K562 (cell line): Measurements from ENCODE around the gene GRIN2A.

Experiments
- CTCF ChIP-seq, 3 experiments: IDR thresholded peaks in 2 of 3; conservative IDR thresholded peaks in 1 of 3; 2 replicates each; pipeline ENCODE4 v1.5.1; 2011 to 2012; ENCODE audit warnings: low read length in 3 of 3, mild to moderate bottlenecking in 3 of 3, control low read depth in 2 of 3, improper control_type of control experiment in 1 of 3, inconsistent platforms in 1 of 3, low read depth in 1 of 3, mixed read lengths in 1 of 3, moderate library complexity in 1 of 3; ENCODE audit not compliant: insufficient read depth in 2 of 3
- KDM1A ChIP-seq, 2 experiments: fragments of 450-650 bp; IDR thresholded peaks; 2 replicates each; pipeline ENCODE4 v1.6.1; 2016; ENCODE audit warnings: mild to moderate bottlenecking in 2 of 2
- MAFF ChIP-seq: IDR thresholded peaks from 2 replicates; pipeline ENCODE4 v1.6.1; 2012; ENCODE audit warnings: low read length, improper control_type of control experiment

GRCh38 chr16:9970796-9971195 lies 211.4 kb downstream of the GRIN2A start:
- TF ChIP-seq MAFF (no peak), CTCF (IDR thresholded peaks at IDR 0.05 in 2 of 3, conservative IDR thresholded peaks at IDR 0.05 in 1 of 3; ENCODE audit: insufficient read depth in 2 of 3, low read depth in 1 of 3, low read length in 3 of 3) (no peak), KDM1A (IDR thresholded peaks at IDR 0.05) (no peak)
